ENCODE results near the gene MED9. TPM values are rescaled to one million over a fixed set of nuclear protein-coding genes. Genes with fewer than 3 reads are reported as not detected.

Gene MED9
- total and polyA plus RNA-seq, 7 donors = 9.7 to 17.9 (median 15.3) TPM

DNA sequence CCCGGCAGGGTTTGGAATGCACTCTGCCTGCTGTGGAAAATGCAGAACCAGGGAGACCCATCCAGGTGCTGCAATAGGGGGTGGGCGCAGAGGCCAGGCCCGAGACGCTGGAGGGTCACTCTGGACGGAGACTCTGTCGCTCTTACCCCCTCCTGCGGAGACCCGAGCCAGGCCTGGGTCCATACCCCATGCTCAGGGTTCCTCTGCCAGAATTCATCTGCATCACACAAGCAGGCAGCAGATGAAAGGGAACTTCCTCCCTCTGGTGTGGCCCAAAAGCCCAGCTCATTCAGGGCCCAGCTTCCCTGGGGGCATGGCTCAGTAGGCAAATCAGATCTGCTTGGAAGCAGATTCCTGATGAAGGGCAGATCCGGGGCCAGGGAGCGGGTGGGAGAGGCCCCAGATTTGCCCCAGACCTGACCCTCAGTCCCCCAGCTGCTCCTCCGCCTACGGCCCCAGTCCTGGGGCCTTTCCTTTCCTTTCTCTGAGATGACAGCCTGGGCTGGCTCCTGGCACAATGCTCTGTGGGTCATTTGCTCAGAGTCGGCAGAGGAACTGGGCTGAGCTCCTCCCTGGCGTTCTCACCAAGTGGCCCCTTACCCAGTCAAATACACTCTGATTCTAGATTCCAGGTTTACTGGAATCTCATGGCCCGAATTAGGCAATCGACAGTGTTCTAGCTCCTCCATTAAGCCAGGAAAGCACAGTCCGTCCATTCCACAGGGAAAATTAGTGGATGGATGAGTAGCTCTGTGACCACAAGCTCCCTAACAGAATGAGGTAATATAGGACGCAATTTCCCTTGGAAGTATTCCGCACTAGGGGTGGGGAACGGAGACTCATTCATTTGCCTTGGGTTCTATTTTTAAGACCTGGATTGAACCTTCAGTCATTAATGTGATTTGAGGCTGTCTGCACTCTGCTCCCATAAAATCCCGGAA is 38.5 kb downstream of the MED9 start:
- Histone ChIP-seq H3K27ac (no peak overlapping the region), H3K27me3 (no peaks in the 10 kb centered on the region), H3K4me3 (no peak overlapping the region), H3K9me3 (no peaks in the 10 kb centered on the region), H3K36me3 (no peaks in the 10 kb centered on the region), H3K4me1 (peaks cover 0 to 16% (median 0%) of the 10 kb centered on the region in 4 donors)
- no peak for DNase-seq
- intact Hi-C loops (cut with DNase I) = loop anchor here (5.0 kb wide), 1 partner anchor 52 kb away; no protein-coding TSS in a partner anchor
- TF ChIP-seq, protein P1, sequence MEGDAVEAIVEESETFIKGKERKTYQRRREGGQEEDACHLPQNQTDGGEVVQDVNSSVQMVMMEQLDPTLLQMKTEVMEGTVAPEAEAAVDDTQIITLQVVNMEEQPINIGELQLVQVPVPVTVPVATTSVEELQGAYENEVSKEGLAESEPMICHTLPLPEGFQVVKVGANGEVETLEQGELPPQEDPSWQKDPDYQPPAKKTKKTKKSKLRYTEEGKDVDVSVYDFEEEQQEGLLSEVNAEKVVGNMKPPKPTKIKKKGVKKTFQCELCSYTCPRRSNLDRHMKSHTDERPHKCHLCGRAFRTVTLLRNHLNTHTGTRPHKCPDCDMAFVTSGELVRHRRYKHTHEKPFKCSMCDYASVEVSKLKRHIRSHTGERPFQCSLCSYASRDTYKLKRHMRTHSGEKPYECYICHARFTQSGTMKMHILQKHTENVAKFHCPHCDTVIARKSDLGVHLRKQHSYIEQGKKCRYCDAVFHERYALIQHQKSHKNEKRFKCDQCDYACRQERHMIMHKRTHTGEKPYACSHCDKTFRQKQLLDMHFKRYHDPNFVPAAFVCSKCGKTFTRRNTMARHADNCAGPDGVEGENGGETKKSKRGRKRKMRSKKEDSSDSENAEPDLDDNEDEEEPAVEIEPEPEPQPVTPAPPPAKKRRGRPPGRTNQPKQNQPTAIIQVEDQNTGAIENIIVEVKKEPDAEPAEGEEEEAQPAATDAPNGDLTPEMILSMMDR (IDR thresholded peaks at IDR 0.05) = no peak
- TF ChIP-seq POLR2A (IDR thresholded peaks at IDR 0.05) (no peak), POLR2AphosphoS5 (IDR thresholded peaks at IDR 0.05) (no peak), EP300 (IDR thresholded peaks at IDR 0.05) (no peak)
- WGBS, 2 donors = 91 to 92% methylated on average over 21 of the region's 21 CpGs

- H3K9me3 ChIP-seq = no peaks in the 10 kb centered on the region
- intact Hi-C loops (cut with DNase I) = no loop called here
- WGBS, 2 donors = 82 to 83% methylated on average over 21 of the region's 21 CpGs
- no peak overlapping the region for H3K4me3 ChIP-seq
- H3K27me3 ChIP-seq = no peaks in the 10 kb centered on the region
- H3K27ac ChIP-seq = no peak overlapping the region
- H3K36me3 ChIP-seq = no peaks in the 10 kb centered on the region
- DNase-seq = no peak
- H3K4me1 ChIP-seq = peaks cover 0 to 16% (median 0%) of the 10 kb centered on the region in 4 donors
- TF ChIP-seq, protein P1 (IDR thresholded peaks at IDR 0.05) = no peak
- no peak for TF ChIP-seq EP300 (IDR thresholded peaks at IDR 0.05)
- no peak for TF ChIP-seq POLR2A (IDR thresholded peaks at IDR 0.05)
- no peak for TF ChIP-seq POLR2AphosphoS5 (IDR thresholded peaks at IDR 0.05)
Observed at GRCh38 chr17:17515934-17516930, 39.4 kb downstream of the MED9 start.

DNA sequence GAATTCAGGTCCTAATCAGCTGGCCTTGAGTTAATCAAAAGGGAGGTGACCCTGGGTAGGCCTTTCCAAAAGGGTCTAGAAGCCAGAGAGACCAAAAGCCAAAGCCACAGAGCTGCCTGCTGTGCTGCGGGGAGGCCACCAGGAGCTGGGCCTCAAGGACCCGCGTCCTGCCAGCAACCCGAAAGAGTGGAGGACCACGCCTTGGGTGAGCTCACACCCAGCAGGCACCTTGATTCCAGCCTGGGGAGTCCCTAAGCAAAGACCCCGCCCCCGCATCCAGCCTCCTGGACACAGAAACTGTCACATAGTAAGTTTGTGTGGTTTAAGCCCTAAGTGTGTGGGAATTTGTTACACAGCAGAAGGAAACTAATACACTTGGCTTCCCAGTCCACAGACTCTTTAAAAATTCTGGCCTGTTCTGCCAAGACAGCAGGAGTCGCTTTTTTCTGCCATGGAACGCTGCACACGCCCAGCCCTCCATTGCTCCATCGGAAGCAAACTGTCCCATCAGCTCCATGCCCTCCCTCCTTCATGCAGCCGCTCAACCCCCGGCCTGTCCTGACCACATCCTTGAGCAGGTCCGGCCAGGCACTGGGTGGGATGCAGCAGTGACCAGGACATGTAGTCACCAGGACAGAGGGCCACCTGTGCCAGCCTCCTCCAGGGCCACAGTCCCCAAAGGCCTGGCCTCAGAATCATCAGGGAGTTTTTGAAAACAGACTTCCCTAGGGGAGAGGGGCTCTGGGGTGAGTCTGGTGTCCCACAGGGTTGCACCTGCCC is 40.3 kb downstream of the MED9 start:
- H3K9me3 ChIP-seq = no peaks in the 10 kb centered on the region
- TF ChIP-seq POLR2A (IDR thresholded peaks at IDR 0.05) (no peak), POLR2AphosphoS5 (IDR thresholded peaks at IDR 0.05) (no peak), EP300 (IDR thresholded peaks at IDR 0.05) (no peak)
- TF ChIP-seq, protein P1 (IDR thresholded peaks at IDR 0.05) = no peak
- H3K4me1 ChIP-seq = peaks cover 0 to 16% (median 0%) of the 10 kb centered on the region in 4 donors
- intact Hi-C loops (cut with DNase I) = no loop called here
- H3K4me3 ChIP-seq = no peak overlapping the region
- no peaks in the 10 kb centered on the region for H3K27me3 ChIP-seq
- no peaks in the 10 kb centered on the region for H3K36me3 ChIP-seq
- WGBS, 2 donors = 83 to 93% methylated on average over 14 of the region's 14 CpGs
- no peak overlapping the region for H3K27ac ChIP-seq
- no peak for DNase-seq

DNA sequence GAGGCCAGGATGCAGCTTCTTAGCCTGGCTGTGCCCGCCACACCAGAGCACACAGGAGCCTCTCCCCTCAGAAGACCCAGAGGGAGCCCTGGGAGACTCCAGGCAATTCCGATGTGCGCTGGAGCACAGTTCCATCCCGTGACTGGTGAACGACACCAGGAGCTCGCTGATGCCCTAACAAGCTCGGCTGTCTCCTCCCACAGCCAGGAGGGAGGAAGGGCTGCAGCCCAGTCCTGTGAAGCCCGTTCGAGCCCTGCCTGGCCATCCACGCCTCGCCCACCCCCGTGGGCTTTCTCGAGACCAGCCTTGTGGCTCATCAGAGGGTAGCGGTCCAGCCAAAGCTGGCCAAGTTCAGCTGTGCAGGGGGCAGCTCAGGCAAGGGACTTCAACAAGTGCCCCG is 41.2 kb downstream of the MED9 start:
- H3K9me3 ChIP-seq = no peaks in the 10 kb centered on the region
- H3K4me3 ChIP-seq = no peak overlapping the region
- no peak for TF ChIP-seq EP300 (IDR thresholded peaks at IDR 0.05)
- no peaks in the 10 kb centered on the region for H3K36me3 ChIP-seq
- intact Hi-C loops (cut with DNase I) = no loop called here
- H3K4me1 ChIP-seq = peaks cover 0 to 16% (median 0%) of the 10 kb centered on the region in 4 donors
- no peaks in the 10 kb centered on the region for H3K27me3 ChIP-seq
- no peak for DNase-seq
- WGBS, 2 donors = 86% methylated on average over 15 of the region's 15 CpGs
- no peak overlapping the region for H3K27ac ChIP-seq
